ENCODE results near the gene PTPRM.
"Not testable (repeated sequence)": the region's sequence is repeated elsewhere in the genome, so short reads cannot be mapped to it uniquely, and the experiment has no call there.

The PTPRM gene

GRCh38 chr18:8052237-8052701 is 485.2 kb downstream of the PTPRM start:
- no peak for DNase-seq (ENCODE audit: low spot score)

GRCh38 chr18:8056723-8057122 is 489.6 kb downstream of the PTPRM start:
- no peak for DNase-seq (ENCODE audit: low spot score)

GRCh38 chr18:8063152-8063551 is 496.0 kb downstream of the PTPRM start:
- DNase-seq (ENCODE audit: low spot score): not testable (repeated sequence)

- DNase-seq (ENCODE audit: low spot score): no peak
These were observed 496.6 kb downstream of the PTPRM start for GRCh38 chr18:8063733-8064132.

- no peak for DNase-seq (ENCODE audit: low spot score)
These were observed 498.2 kb downstream of the PTPRM start for GRCh38 chr18:8065284-8065683.

- no peak for DNase-seq (ENCODE audit: low spot score)
These were observed 498.7 kb downstream of the PTPRM start for GRCh38 chr18:8065773-8066172.

- DNase-seq (ENCODE audit: low spot score): no peak
These were observed 502.6 kb downstream of the PTPRM start for GRCh38 chr18:8069708-8070107.

- no peak for DNase-seq (ENCODE audit: low spot score)
These were observed 506.1 kb downstream of the PTPRM start for GRCh38 chr18:8073167-8073566.

GRCh38 chr18:8080092-8080491 is 513.0 kb downstream of the PTPRM start:
- no peak for DNase-seq (ENCODE audit: low spot score)

GRCh38 chr18:8081267-8081666 is 514.2 kb downstream of the PTPRM start:
- DNase-seq (ENCODE audit: low spot score): no peak

- no peak for DNase-seq (ENCODE audit: low spot score)
These were observed 514.9 kb downstream of the PTPRM start for GRCh38 chr18:8081872-8082553.

- DNase-seq (ENCODE audit: low spot score): no peak
These were observed 517.0 kb downstream of the PTPRM start for GRCh38 chr18:8084160-8084559.

- DNase-seq (ENCODE audit: low spot score): no peak
These were observed 521.5 kb downstream of the PTPRM start for GRCh38 chr18:8088626-8089025.

- no peak for DNase-seq (ENCODE audit: low spot score)
These were observed 523.9 kb downstream of the PTPRM start for GRCh38 chr18:8091035-8091434.

GRCh38 chr18:8095947-8096570 is 528.9 kb downstream of the PTPRM start:
- no peak for DNase-seq (ENCODE audit: low spot score)

GRCh38 chr18:8097399-8097798 is 530.3 kb downstream of the PTPRM start:
- DNase-seq (ENCODE audit: low spot score): no peak

GRCh38 chr18:8097927-8098326 is 530.8 kb downstream of the PTPRM start:
- no peak for DNase-seq (ENCODE audit: low spot score)

GRCh38 chr18:8106603-8107002 is 539.5 kb downstream of the PTPRM start:
- no peak for DNase-seq (ENCODE audit: low spot score)

- DNase-seq (ENCODE audit: low spot score): no peak
These were observed 540.3 kb downstream of the PTPRM start for GRCh38 chr18:8107426-8107825.

- DNase-seq (ENCODE audit: low spot score): no peak
These were observed 547.4 kb downstream of the PTPRM start for GRCh38 chr18:8114480-8114879.

GRCh38 chr18:8116341-8117005 is 549.4 kb downstream of the PTPRM start:
- no peak for DNase-seq (ENCODE audit: low spot score)

GRCh38 chr18:8117006-8117371 is 549.9 kb downstream of the PTPRM start:
- DNase-seq (ENCODE audit: low spot score): no peak

- no peak for DNase-seq (ENCODE audit: low spot score)
These were observed 554.0 kb downstream of the PTPRM start for GRCh38 chr18:8121101-8121500.

Data from HuH-7.5 (cell line).